H1 (cell line): Measurements from ENCODE around the gene ACACB. TPM values are rescaled to one million over a fixed set of nuclear protein-coding genes. Genes with fewer than 3 reads are reported as not detected.
A peak's percentile ranks its signal among the peaks of the same experiment; 100 is the strongest.

Experiments
- CTCF ChIA-PET: fragments of 300-600 bp; sonication (Branson Sonifier 250); formaldehyde crosslinking; loops from one replicate; lab custom pipeline; 2021; ENCODE audit not compliant: partially characterized antibody; lab: Charles Lee
- POLR2A ChIA-PET: fragments of 300-600 bp; sonication (Branson Sonifier 250); formaldehyde crosslinking; loops from one replicate; lab custom pipeline; 2021; ENCODE audit warnings: inconsistent platforms; ENCODE audit not compliant: partially characterized antibody; lab: Charles Lee
- DNase-seq, 2 experiments: peaks; one replicate each; pipeline versions ENCODE4 v3.0.0 to v3.0.0-alpha.2; 2010 to 2022; ENCODE audit warnings: low spot score in 2 of 2, low read depth in 1 of 2, mixed read lengths in 1 of 2
- FAIRE-seq: peaks from 2 replicates; lab custom pipeline; 2011; peaks lifted over from hg19 to GRCh38; lab: Jason Lieb, UNC
- H2AFZ ChIP-seq: 2 replicates; pipeline ENCODE4 v1.8.1; 2012; ENCODE audit warnings: low read length, inconsistent platforms
- H2AK5ac ChIP-seq: 2 replicates; pipeline ENCODE4 v1.6.1; 2013; ENCODE audit warnings: low read depth, low read length
- H2BK120ac ChIP-seq: replicated peaks from 2 replicates; pipeline ENCODE3; 2013; ENCODE audit warnings: low read depth, low read length, inconsistent platforms
- H2BK12ac ChIP-seq: 2 replicates; pipeline ENCODE4 v1.6.1; 2013; ENCODE audit warnings: low read depth, low read length
- H2BK15ac ChIP-seq: 2 replicates; pipeline ENCODE4 v1.6.1; 2013; ENCODE audit warnings: low read length
- H2BK20ac ChIP-seq: 2 replicates; pipeline ENCODE4 v1.6.1; 2013; ENCODE audit warnings: low read length
- H2BK5ac ChIP-seq: 2 replicates; pipeline ENCODE4 v1.6.1; 2013; ENCODE audit warnings: low read depth, low read length
- H3K14ac ChIP-seq: 2 replicates; pipeline ENCODE4 v1.6.1; 2013; ENCODE audit warnings: inconsistent platforms; ENCODE audit not compliant: insufficient read length
- H3K18ac ChIP-seq: 2 replicates; pipeline ENCODE4 v1.6.1; 2013; ENCODE audit warnings: low read length; ENCODE audit errors: extremely low read depth
- H3K23ac ChIP-seq: 2 replicates; pipeline ENCODE4 v1.6.1; 2013; ENCODE audit warnings: inconsistent platforms; ENCODE audit not compliant: insufficient read length
- H3K23me2 ChIP-seq: 2 replicates; pipeline ENCODE4 v1.6.1; 2013; ENCODE audit warnings: low read depth, low read length
- H3K27ac ChIP-seq: 2 replicates; pipeline ENCODE4 v1.6.1; 2011; ENCODE audit warnings: low read depth, low read length, inconsistent platforms
- H3K27me3 ChIP-seq, 4 experiments: replicated peaks in 1 of 4; 1 replicate in 1 of 4; 2 replicates in 3 of 4; pipeline versions ENCODE4 v1.6.1 to v1.8.1; 2011 to 2013; ENCODE audit warnings: low read length in 3 of 4, mild to moderate bottlenecking in 3 of 4, inconsistent platforms in 2 of 4, mixed read lengths in 2 of 4, moderate library complexity in 1 of 4; ENCODE audit not compliant: control insufficient read depth in 3 of 4, insufficient read depth in 3 of 4; ENCODE audit errors: extremely low read depth in 1 of 4
- H3K36me3 ChIP-seq, 4 experiments: 2 replicates each; pipeline versions ENCODE4 v1.6.1 to v1.8.1; 2011 to 2013; ENCODE audit warnings: mild to moderate bottlenecking in 4 of 4, low read length in 3 of 4, moderate library complexity in 2 of 4, control low read depth in 1 of 4, inconsistent platforms in 1 of 4; ENCODE audit not compliant: insufficient read depth in 4 of 4, control insufficient read depth in 2 of 4
- H3K4ac ChIP-seq: replicated peaks from 2 replicates; pipeline ENCODE3; 2013; ENCODE audit warnings: low read length, low read depth, mixed read lengths, inconsistent platforms; ENCODE audit not compliant: insufficient read length
- H3K4me1 ChIP-seq, 4 experiments: replicated peaks in 1 of 4; 1 replicate in 1 of 4; 2 replicates in 3 of 4; pipeline versions ENCODE4 v1.6.1 to v1.8.1; 2011 to 2013; ENCODE audit warnings: low read length in 3 of 4, inconsistent platforms in 2 of 4, mixed read lengths in 1 of 4; ENCODE audit not compliant: insufficient read depth in 4 of 4, control insufficient read depth in 3 of 4
- H3K4me2 ChIP-seq, 2 experiments: 2 replicates each; pipeline versions ENCODE4 v1.6.1 to v1.8.1; 2011 to 2013; ENCODE audit warnings: low read depth in 2 of 2, low read length in 2 of 2, control low read depth in 1 of 2, inconsistent platforms in 1 of 2, mild to moderate bottlenecking in 1 of 2; ENCODE audit not compliant: insufficient read depth in 1 of 2
- H3K4me3 ChIP-seq, 4 experiments: fragments of 200-600, 300-600 bp in 1 of 4; sonication (generic), shearing (Covaris generic), sonication (Bioruptor Twin) in 1 of 4; 2 replicates each; pipeline versions ENCODE4 v1.5.1 to v1.8.1; 2011 to 2016; ENCODE audit warnings: low read length in 4 of 4, low read depth in 3 of 4, control low read depth in 2 of 4, inconsistent platforms in 2 of 4, mild to moderate bottlenecking in 2 of 4, mixed read lengths in 1 of 4, moderate library complexity in 1 of 4; ENCODE audit not compliant: insufficient read depth in 2 of 4; ENCODE audit errors: extremely low read depth in 1 of 4
- H3K56ac ChIP-seq: replicated peaks from 2 replicates; pipeline ENCODE3; 2013; ENCODE audit warnings: low read depth, mild to moderate bottlenecking, mixed read lengths, low read length, inconsistent platforms; ENCODE audit not compliant: insufficient read length
- H3K79me1 ChIP-seq: 2 replicates; pipeline ENCODE4 v1.6.1; 2013; ENCODE audit warnings: low read depth, low read length, control low read depth
- H3K79me2 ChIP-seq, 2 experiments: 2 replicates each; pipeline versions ENCODE4 v1.6.1 to v1.8.1; 2012 to 2013; ENCODE audit warnings: low read length in 2 of 2, mild to moderate bottlenecking in 2 of 2, inconsistent platforms in 1 of 2; ENCODE audit not compliant: insufficient read depth in 2 of 2, control insufficient read depth in 1 of 2
- H3K9ac ChIP-seq, 4 experiments: replicated peaks in 1 of 4; 1 replicate in 1 of 4; 2 replicates in 3 of 4; pipeline versions ENCODE4 v1.6.1 to v1.8.1; 2011 to 2013; ENCODE audit warnings: low read depth in 3 of 4, low read length in 3 of 4, control low read depth in 2 of 4, mild to moderate bottlenecking in 2 of 4, moderate library complexity in 2 of 4, inconsistent platforms in 1 of 4; ENCODE audit errors: extremely low read depth in 1 of 4
- H3K9me3 ChIP-seq, 2 experiments: 2 replicates each; pipeline versions ENCODE4 v1.6.1 to v1.8.1; 2012 to 2013; ENCODE audit warnings: mild to moderate bottlenecking in 2 of 2, moderate library complexity in 2 of 2, control low read depth in 1 of 2, inconsistent platforms in 1 of 2, low read depth in 1 of 2, low read length in 1 of 2, mixed read lengths in 1 of 2; ENCODE audit not compliant: insufficient read depth in 2 of 2
- H4K20me1 ChIP-seq, 2 experiments: replicated peaks in 1 of 2; 2 replicates each; pipeline versions ENCODE3 to v1.8.1; 2011 to 2013; ENCODE audit warnings: inconsistent platforms in 2 of 2, low read length in 2 of 2, mild to moderate bottlenecking in 1 of 2; ENCODE audit not compliant: insufficient read depth in 2 of 2, control insufficient read depth in 1 of 2
- H4K5ac ChIP-seq: 2 replicates; pipeline ENCODE4 v1.6.1; 2013; ENCODE audit warnings: low read length, low read depth, mixed read lengths, inconsistent platforms; ENCODE audit not compliant: insufficient read length
- H4K8ac ChIP-seq: 2 replicates; pipeline ENCODE4 v1.8.0; 2013; ENCODE audit warnings: mild to moderate bottlenecking, moderate library complexity, low read length, inconsistent platforms; ENCODE audit not compliant: insufficient read depth; ENCODE audit errors: extremely low read depth
- H4K91ac ChIP-seq: replicated peaks from 2 replicates; pipeline ENCODE3; 2013; ENCODE audit warnings: low read length, mixed read lengths, inconsistent platforms; ENCODE audit not compliant: insufficient read length
- EP300 ChIP-seq, 2 experiments: IDR thresholded peaks; 1 replicate in 1 of 2; 2 replicates in 1 of 2; pipeline ENCODE4 v1.6.1; 2011 to 2012; ENCODE audit warnings: low read depth in 2 of 2, low read length in 2 of 2, mild to moderate bottlenecking in 2 of 2, borderline replicate concordance in 1 of 2, inconsistent platforms in 1 of 2, moderate library complexity in 1 of 2
- HDAC6 ChIP-seq: IDR thresholded peaks from one replicate; pipeline ENCODE4 v1.7.1; 2012; ENCODE audit warnings: low read depth, mild to moderate bottlenecking, inconsistent platforms, low read length, moderate library complexity
- KDM4A ChIP-seq: IDR thresholded peaks from one replicate; pipeline ENCODE4 v1.7.1; 2012; ENCODE audit warnings: low read depth, mild to moderate bottlenecking, moderate library complexity, low read length, inconsistent platforms; ENCODE audit not compliant: severe bottlenecking
- NRF1 ChIP-seq: IDR thresholded peaks from 2 replicates; pipeline ENCODE4 v1.6.1; 2011; ENCODE audit warnings: mild to moderate bottlenecking, low read depth, low read length, improper control_type of control experiment
- RAD21 ChIP-seq, 2 experiments: IDR thresholded peaks in 1 of 2; conservative IDR thresholded peaks in 1 of 2; 2 replicates each; pipeline ENCODE4 v1.6.1; 2011; ENCODE audit warnings: low read depth in 2 of 2, low read length in 2 of 2, improper control_type of control experiment in 1 of 2, inconsistent platforms in 1 of 2, mild to moderate bottlenecking in 1 of 2, moderate library complexity in 1 of 2
- SP4 ChIP-seq: IDR thresholded peaks from 2 replicates; pipeline ENCODE4 v1.6.1; 2012; ENCODE audit warnings: low read length, inconsistent platforms
- SUZ12 ChIP-seq: fragments of 200-600 bp; sonication (generic); IDR thresholded peaks from 2 replicates; pipeline ENCODE4 v1.6.1; 2012; ENCODE audit warnings: mild to moderate bottlenecking, inconsistent platforms, low read length, moderate library complexity, mixed read lengths
- TAF7 ChIP-seq: optimal IDR thresholded peaks from 2 replicates; pipeline ENCODE3; 2011; ENCODE audit warnings: low read depth, mild to moderate bottlenecking, inconsistent platforms, low read length, moderate library complexity, borderline replicate concordance
- TCF12 ChIP-seq: IDR thresholded peaks from 2 replicates; pipeline ENCODE4 v1.6.1; 2011; ENCODE audit warnings: low read depth, mild to moderate bottlenecking, low read length
- USF2 ChIP-seq: IDR thresholded peaks from 2 replicates; pipeline ENCODE4 v1.6.1; 2011; ENCODE audit warnings: low read length, improper control_type of control experiment
- WGBS, 2 experiments: shearing (Covaris generic) in 1 of 2; methylation state at CpG; one replicate each; pipeline versions ENCODE4 v1.1.6 to v1.1.7; 2013 to 2015; ENCODE audit warnings: low lambda C conversion rate in 2 of 2, mixed read lengths in 2 of 2, inconsistent platforms in 1 of 2, low coverage in 1 of 2, missing lambda C conversion rate in 1 of 2; ENCODE audit not compliant: insufficient replicate concordance in 2 of 2, insufficient coverage in 1 of 2, insufficient read length in 1 of 2; ENCODE audit errors: extremely low coverage in 1 of 2, missing lambda C conversion rate in 1 of 2; 5-methylcytosine and 5-hydroxymethylcytosine counted together
- polyA plus RNA-seq, 7 experiments: library from polyadenylated mRNA; depleted of rRNA in 3 of 7; stranded (reverse) in 5 of 7; unstranded in 2 of 7; fragments of >200 nt in 5 of 7; fragments of 200-250 nt in 2 of 7; gene quantifications; 1 replicate in 5 of 7; 2 replicates in 1 of 7; 4 replicates in 1 of 7; pipeline versions ENCODE4 v1.2.1 to v1.2.3, GENCODE V29; 2011 to 2013; ENCODE audit warnings: missing spikeins in 2 of 7, mixed read lengths in 2 of 7
- total RNA-seq: library from RNA; stranded (reverse); fragmentation: NEBNext Ultra II Directional; extraction: Animal tissue kit (Norgen Biotek cat#: 25700); gene quantifications from 2 replicates; pipeline ENCODE4 v1.2.1, GENCODE V29; 2021

Gene ACACB
- total and polyA plus RNA-seq, 2 of the 8 experiments (the other 6 are each of a cell fraction or from before 2014, with no cell fraction given) = 5.8 to 15.3 TPM

- H3K4me3 ChIP-seq = no peak overlapping the region
- H3K18ac ChIP-seq = no peak overlapping the region
- DNase-seq (no peak), FAIRE-seq (no peak)
- H3K9ac ChIP-seq = no peak overlapping the region
- H2AK5ac ChIP-seq = no peak overlapping the region
- H3K23ac ChIP-seq = no peak overlapping the region
- 0 out of 2 replicates have a peak overlapping the region, but pooled peaks have one; percentile 48 for H2BK20ac ChIP-seq
- H3K79me1 ChIP-seq = no peaks in the 10 kb centered on the region
- no peaks in the 10 kb centered on the region for H3K36me3 ChIP-seq
- no peak overlapping the region for H3K4me2 ChIP-seq
- ChIA-PET POLR2A (interaction anchor here (1.8 kb wide), 1 partner anchor 16 kb away, joined by 4 read pairs; no protein-coding TSS in a partner anchor), CTCF (interaction anchor here (0.6 to 1.8 kb wide), 4 partner anchors 15 to 437 kb away, joined by 3 to 10 read pairs (median 3); partner anchors contain the start of gene ACACB)
- H3K14ac ChIP-seq = no peak overlapping the region
- no peak overlapping the region for H2AFZ ChIP-seq
- H2BK120ac ChIP-seq = no peak overlapping the region
- no peak overlapping the region for H3K4ac ChIP-seq
- H4K20me1 ChIP-seq = no peaks in the 10 kb centered on the region
- no peak overlapping the region for H4K91ac ChIP-seq
- no peaks in the 10 kb centered on the region for H3K27me3 ChIP-seq
- H3K56ac ChIP-seq = no peak overlapping the region
- no peak overlapping the region for H3K27ac ChIP-seq
- TF ChIP-seq RAD21 (IDR thresholded peaks at IDR 0.05 in 1 of 2, conservative IDR thresholded peaks at IDR 0.05 in 1 of 2; ENCODE audit: low read depth in 2 of 2, low read length in 2 of 2) (no peak), SUZ12 (no peak), KDM4A (no peak), USF2 (no peak), HDAC6 (no peak), TCF12 (no peak), TAF7 (no peak), EP300 (IDR thresholded peaks at IDR 0.05; ENCODE audit: borderline replicate concordance in 1 of 2, low read depth in 2 of 2, low read length in 2 of 2) (no peak), SP4 (no peak), NRF1 (no peak)
- H2BK15ac ChIP-seq = no peak overlapping the region
- H2BK12ac ChIP-seq = no peak overlapping the region
- no peak overlapping the region for H4K8ac ChIP-seq
- 83% methylated on average over 15 of the region's 15 CpGs; no CpG with 5 or more reads in 1 of the 2 experiments for WGBS, 2 experiments
- H3K4me1 ChIP-seq = peaks cover 0 to 3% (median 0%) of the 10 kb centered on the region in 4 experiments; a peak in 1 of 7 replicates
- no peaks in the 10 kb centered on the region for H3K9me3 ChIP-seq
- no peaks in the 10 kb centered on the region for H3K79me2 ChIP-seq
- H2BK5ac ChIP-seq = no peak overlapping the region
- H4K5ac ChIP-seq = no peak overlapping the region
- no peaks in the 10 kb centered on the region for H3K23me2 ChIP-seq
Measured at GRCh38 chr12:109130297-109131153, 14.1 kb downstream of the ACACB start.
